NCI-H1930 (cell line): ENCODE measurements around the gene ADPRHL1.

Experiments
- DNase-seq, 2 experiments: peaks; one replicate each; lab custom pipeline; 2025; lab: John Stamatoyannopoulos, UW

Gene ADPRHL1

DNA sequence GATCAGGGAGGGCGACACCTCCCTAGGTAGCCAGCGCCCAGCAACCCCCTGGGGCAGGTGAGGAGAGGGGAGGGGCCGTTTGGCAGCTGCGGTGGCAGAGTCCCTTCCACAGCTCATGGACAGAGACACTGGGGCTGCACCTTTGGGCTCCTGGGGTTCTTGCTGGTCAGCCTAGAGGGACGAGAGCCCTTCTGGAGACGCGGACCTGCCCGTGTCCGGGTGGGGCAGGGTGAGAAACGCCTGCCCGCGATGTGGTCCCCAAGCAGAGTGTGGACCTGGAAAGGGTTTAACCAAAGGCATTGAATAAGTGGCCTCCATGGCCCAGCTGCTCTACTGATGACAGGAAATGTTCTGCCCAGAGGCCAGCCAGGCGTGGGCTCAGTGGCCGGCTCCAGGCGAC, 38.3 kb downstream of the ADPRHL1 start:
- no peak for DNase-seq

DNA sequence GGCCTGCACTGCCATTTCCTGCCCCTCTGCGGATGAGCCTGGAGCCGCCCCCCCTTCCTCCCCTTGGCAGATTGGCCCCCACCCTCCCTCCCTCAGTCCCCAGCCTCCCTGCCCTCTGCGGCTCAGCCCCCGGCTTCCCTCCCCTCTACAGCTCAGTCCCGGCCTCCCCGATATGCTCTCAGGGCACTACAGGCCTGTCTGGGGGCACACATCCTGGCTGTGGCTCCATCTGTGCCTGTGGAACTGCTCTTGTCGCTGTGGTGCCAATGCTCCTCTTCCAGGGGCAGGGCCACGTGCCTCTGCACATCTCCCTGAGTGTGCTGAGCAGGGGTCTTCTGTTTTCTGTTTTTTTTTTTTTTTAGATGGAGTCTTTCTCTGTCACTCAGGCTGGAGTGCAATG, 39.0 kb downstream of the ADPRHL1 start:
- DNase-seq, result no peak

GRCh38 chr13:113413898-113414282, 39.4 kb downstream of the ADPRHL1 start:
- no peak for DNase-seq

DNA sequence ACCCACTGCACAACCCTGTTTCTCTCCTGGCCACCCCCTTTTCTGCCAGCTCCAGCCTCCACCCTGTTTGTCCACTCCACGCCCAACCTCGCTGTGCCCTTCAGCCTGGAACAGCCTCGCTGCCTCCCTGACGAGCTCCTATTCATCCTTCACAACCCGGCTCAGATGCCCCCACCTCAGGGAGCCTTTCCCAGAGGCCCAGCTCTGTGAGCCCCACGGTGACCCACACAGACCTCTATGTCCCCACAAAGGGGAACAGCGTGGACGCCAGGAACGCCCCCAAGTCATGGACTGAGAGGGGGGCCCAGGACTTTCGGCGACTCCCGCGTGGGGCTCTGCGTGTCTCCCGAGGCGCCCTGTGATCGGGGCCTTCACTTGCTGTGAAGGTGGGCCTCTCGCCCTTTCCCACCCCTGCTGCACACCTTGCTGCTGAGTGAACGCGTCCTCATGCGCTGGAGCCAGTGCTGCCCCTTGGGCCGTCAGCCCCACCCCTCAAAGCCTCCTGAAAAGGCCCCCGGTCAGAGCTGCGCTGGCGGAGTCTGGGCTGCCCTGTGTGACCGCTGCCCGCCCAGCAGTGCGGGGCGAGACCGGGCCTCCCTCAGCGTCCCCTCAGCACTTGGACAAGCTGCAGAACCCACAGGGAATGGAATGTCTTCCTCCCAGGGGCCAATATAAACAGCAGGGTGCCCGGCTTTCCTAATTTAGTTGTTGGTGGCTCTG, 40.0 kb downstream of the ADPRHL1 start:
- DNase-seq, result no peak

GRCh38 chr13:113412440-113412839, 40.8 kb downstream of the ADPRHL1 start:
- no peak for DNase-seq

DNA sequence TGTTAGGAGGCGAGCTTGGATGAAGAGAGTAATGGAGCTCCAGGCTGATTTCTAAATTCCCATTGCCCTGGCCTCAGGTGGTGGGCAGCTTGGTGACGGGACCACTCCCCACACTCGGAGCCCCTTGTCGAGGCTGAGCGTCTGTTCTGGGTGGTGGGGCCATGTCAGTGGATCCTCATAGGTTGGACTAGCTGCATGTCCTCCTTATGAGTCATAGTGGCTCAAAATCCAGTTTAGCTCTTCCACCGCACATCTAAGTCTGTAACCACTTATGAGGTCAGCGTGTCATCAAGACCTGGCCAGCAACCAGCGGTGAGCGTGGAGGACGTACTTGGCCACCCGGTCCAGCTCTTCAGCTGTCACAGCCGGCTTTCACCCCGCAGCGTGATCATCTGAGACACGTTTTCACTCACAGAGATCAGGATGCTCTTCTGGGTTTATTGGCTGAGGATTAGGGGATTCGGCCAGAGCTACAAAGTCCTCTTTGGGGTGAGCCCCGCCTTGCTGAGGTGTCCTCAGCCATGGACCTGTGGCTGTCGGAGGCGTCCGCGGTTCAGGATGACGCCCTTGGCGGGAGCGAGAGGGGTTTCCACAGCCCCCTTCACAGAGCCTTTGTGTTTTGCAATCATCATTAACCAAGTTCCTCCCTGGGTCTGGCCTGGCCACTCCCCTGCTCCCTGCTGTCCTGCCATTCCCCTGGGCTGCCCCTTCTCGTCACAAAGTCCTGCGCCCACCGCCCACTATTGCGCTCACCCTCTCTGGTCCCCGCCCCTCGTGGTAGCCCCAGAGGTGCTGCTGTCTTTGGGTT, 41.9 kb downstream of the ADPRHL1 start:
- DNase-seq, result no peak

- DNase-seq, result no peak
These were observed 42.7 kb downstream of the ADPRHL1 start for GRCh38 chr13:113410472-113411201.

GRCh38 chr13:113408562-113408961, 44.7 kb downstream of the ADPRHL1 start:
- DNase-seq, result no peak

GRCh38 chr13:113407531-113408393, 45.5 kb downstream of the ADPRHL1 start:
- no peak for DNase-seq

DNA sequence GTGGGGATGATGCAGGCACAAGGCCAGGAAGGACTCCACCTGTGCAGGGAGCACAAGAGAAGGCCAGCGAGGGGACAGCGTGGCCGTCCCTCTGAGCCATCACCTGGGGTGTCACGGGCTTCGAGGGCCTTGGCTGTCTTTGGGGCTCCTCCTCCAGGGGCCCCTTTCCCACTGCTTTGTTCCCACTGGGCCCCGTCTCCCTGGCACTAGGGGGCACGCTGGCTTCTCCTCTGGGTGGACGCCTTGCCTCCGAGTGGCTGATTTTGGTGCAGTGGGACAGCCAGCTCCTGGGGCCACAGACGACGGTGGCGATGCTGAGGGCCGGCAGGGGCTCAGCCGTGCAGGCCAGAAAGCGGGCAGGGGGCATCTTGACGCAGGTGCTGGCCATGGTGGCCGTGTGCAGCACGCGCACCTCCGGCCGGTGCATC, 46.2 kb downstream of the ADPRHL1 start:
- no peak for DNase-seq

DNA sequence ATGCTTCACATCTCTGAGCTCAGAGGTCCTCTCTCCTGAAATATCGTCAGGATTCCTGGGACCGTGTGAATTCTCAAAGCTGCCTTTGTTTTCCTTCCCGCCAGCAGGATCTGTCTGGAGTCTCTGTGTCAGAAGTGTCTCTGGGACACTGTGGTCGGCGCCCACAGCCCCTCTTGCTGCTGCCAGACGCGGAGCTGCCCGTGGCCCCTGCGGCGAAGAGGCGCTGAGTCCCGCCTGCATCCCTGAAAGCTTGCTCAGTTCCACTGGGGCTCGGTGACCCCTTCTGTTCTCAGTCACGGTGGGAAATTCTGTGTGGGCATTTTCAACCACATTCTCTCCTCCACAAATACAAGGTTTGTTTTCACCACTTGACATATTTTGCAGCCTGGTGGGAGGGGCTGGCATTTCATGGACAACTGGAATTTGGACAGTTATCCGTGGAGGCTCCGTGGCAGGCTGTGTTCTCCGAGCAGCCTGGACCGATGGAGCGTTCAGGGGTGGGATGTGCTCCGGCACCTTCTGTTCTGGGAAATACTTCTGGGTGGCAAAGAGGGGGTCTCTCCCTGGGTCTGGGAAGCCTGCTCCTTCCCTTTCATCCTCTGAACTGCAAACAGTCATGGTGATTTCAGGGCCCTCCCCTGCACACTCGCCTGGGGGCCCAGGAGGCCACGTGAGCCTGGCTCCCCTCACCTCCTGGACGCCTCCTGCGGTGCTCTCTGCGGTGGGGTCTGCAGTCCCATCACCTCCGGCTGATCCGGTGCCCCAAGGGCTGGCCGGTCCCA, 46.8 kb downstream of the ADPRHL1 start:
- DNase-seq, result no peak

DNA sequence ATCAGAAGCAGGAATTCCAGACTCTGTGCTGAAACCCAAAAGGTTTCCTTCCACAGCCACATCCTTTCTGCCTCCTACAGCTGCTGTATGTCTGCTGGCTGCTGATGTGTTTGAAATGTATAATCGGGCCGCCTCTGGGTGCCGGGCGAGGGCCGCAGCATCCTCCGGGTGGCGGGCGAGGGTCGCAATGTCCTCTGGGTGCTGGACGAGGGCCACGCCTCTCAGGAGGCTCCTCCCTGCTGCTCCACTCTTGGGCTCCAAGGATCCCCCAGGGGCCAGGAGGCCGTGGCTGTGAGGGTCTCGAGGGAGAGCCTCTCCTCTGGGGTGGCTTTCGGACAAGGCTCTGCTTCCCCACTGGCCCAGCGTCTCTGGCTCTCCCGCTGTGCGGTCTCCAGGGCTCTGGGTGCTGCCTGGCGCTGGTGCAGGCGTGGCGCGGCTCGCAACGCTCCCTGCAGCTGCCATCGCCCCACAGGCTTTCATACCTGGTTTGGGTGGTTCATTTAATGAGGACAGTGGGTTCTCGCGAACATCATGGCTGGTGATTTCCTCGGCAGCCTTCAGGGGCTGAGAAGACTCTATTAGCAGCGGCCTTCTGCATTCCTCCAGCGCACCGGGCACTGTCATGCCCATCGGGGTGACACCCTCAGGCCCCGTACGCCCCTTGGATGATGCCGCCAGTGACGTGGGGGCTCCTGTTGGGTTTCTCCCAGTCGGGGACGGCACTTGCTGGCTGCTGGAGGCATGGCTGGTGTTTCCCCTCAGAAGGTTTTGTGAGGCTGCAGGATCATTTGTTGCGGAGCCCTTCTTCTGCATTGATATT, 47.6 kb downstream of the ADPRHL1 start:
- DNase-seq, result peak; percentile 60 to 80

DNA sequence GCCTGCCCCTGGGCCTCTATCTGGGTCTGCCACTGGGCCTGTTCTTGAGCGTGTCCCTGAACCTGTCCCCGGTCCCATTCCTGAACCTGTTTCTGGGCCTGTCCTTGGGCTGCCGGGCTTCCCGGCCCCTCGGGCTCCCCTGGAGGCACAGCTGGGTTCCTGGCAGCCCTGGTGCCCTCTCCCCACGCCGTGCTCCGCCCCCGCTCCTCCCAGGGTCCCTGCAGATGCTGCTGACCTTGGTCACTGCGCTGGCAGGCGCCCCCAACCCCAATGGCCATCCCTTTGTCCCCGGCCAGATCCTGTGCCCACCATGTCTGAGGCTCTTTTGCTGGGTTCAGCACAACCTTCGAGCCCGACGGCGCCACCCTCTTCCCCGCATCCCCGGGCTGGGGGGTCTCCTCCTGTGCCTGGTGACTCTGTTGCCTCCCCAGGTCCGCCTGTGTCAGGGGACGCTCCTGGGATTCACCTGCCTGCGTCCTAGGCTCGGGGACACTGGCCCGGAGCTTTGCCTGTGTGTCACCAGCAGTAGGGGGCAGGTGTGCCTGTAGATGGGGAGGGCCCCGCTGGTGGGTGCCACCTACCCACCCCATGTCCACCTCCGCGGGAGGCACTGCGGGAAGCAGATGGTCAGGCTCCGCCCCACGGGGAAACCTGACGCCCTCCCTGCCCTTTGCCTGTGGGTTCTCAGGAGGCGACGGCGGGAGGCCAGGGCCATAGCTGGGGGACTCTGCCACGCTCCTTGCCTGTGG, 48.4 kb downstream of the ADPRHL1 start:
- peak; percentile 48 to 59 for DNase-seq

- no peak for DNase-seq
These were observed 48.9 kb downstream of the ADPRHL1 start for GRCh38 chr13:113404366-113404722.

DNA sequence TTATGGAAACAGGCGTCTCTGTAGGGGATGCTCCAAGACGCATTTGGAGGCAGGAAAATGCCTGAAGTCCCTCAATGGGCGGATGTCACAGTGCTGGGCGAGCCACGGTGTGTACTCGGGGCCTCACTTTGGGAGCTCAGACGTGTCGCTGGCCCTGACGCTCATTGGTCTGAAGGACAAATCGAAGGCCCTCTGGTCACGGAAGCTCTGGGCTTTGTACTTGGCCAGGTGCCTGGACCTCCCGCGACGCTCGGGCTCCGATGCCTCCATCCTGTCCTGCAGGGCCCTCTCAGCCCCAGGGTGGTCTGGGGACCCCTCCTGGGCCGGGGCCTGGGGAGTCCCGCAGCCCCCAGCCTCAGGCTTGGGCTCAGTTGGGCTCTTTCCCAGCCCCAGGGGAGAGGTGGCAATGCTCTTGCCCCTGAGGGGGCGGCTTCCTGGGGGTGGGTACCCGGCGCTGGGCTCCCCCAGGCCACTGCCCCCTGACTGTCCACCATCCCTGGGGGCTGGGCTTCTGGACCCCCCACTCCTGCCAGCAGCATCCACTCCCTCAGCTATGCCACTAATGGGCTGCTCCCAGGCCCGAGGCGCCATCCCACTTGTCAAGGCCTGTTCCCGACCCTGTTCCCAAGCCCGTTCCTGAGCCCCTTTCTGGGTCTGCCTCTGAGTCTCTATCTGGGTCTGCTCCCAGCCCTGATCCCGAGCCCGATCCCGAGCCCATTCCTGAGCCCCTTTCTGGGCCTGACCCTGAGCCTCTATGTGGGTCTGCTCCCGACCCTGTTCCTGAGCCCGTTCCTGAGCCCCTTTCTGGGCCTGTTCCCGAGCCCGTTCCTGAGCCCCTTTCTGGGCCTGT, 49.8 kb downstream of the ADPRHL1 start:
- no peak for DNase-seq

DNA sequence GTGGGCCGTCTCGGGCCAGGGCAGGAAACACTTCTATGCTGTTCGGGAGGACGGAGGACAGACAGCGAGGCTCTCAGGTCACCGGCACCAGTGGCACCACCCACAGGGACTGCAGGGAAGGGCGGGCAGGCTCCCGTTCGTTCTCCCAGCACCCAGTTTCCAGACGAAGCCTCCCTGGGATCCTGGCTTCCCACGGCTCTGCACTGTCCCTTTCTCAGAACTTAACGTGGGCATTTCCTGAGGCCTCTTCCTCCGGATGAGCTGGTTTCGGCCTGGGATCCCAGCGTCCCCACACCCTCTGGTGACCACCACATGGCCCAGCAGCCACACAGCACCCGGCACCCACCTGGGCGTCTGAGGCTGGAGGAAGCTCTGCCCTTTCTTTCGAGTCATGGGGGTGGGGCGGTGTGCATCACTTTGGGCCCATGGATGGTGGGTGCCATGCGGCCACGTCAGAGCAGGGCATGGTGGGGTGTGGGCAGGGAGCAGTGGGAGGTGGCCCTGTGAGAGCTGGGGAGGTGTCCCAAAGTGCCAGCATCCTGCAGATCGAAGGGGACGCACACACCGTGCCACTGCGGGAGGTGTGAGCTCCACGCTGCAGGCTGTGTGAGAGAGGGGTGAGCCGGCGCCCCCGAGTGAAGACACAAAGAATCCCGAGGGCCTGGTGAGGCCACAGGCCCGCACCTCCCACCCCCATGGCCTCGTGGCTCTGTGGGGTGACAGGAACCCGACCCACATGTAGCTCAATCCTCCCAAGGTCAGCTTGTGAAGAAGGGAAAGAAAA, 50.6 kb downstream of the ADPRHL1 start:
- DNase-seq, result no peak
